HCT116 (cell line): Measurements from ENCODE around the gene MAGEA4. TPM values are rescaled to one million over a fixed set of nuclear protein-coding genes. Genes with fewer than 3 reads are reported as not detected.

Source experiments
- ATAC-seq: fragments of 200-7000 bp; cut with Tn5 transposase; 2 replicates; pipeline ENCODE4 v1.9.1; 2020; ENCODE audit warnings: mild to moderate bottlenecking, moderate library complexity
- BruUV-seq: library from RNA; stranded (reverse); fragments of 400-500 nt; replicated peaks from 2 replicates; lab custom pipeline; 2021; lab: Mats Ljungman, UMichigan
- CTCF ChIA-PET: fragments of 300-600 bp; sonication (Branson Sonifier 250); formaldehyde crosslinking; loops from one replicate; lab custom pipeline; 2021; ENCODE audit warnings: antibody characterized with exemption; lab: Charles Lee
- POLR2A ChIA-PET: fragments of 300-600, 350-600 bp; sonication (Branson Sonifier 250); formaldehyde crosslinking; loops from one replicate; lab custom pipeline; 2021; ENCODE audit warnings: antibody characterized with exemption; lab: Charles Lee
- RAD21 ChIA-PET, 2 experiments: fragments of 300-600 bp; sonication (Branson Sonifier 250); formaldehyde crosslinking; loops; one replicate each; lab custom pipeline; 2023; ENCODE audit warnings: low total read pairs in 2 of 2; ENCODE audit not compliant: uncharacterized antibody in 2 of 2, unreplicated experiment in 2 of 2, low non-redundant PET in 1 of 2; lab: Charles Lee
- DNase-seq: peaks from one replicate; pipeline ENCODE4 v3.0.0-alpha.2; 2010; ENCODE audit warnings: low read depth, low spot score
- H2AFZ ChIP-seq: fragments of 200-600 bp; shearing (Covaris generic), sonication (generic); 2 replicates; pipeline ENCODE4 v1.6.1; 2017; ENCODE audit warnings: low read depth, mixed run types, mixed read lengths, antibody characterized with exemption, low read length; ENCODE audit not compliant: poor library complexity, severe bottlenecking
- H3K27ac ChIP-seq: 2 replicates; pipeline ENCODE4 v1.5.1; 2012; ENCODE audit warnings: low read depth, low read length
- H3K27me3 ChIP-seq: fragments of 200-600 bp; sonication (generic); 2 replicates; pipeline ENCODE4 v1.6.1; 2016; ENCODE audit warnings: mixed run types, low read length, mixed read lengths; ENCODE audit not compliant: insufficient read depth
- H3K36me3 ChIP-seq, 2 experiments: fragments of 200-500 bp in 1 of 2; fragments of 200-600 bp in 1 of 2; sonication (Bioruptor generic) in 1 of 2; sonication (generic) in 1 of 2; 2 replicates each; pipeline versions ENCODE4 v1.5.1 to v1.6.1; 2014 to 2016; ENCODE audit warnings: low read length in 2 of 2, inconsistent platforms in 1 of 2, mixed read lengths in 1 of 2, mixed run types in 1 of 2; ENCODE audit not compliant: insufficient read depth in 2 of 2, control insufficient read depth in 1 of 2
- H3K4me1 ChIP-seq, 2 experiments: fragments of 200-600 bp in 1 of 2; sonication (generic) in 1 of 2; 2 replicates each; pipeline versions ENCODE4 v1.5.1 to v1.6.1; 2012 to 2017; ENCODE audit warnings: low read length in 2 of 2, inconsistent platforms in 1 of 2, mild to moderate bottlenecking in 1 of 2, mixed read lengths in 1 of 2, mixed run types in 1 of 2, moderate library complexity in 1 of 2; ENCODE audit not compliant: insufficient read depth in 2 of 2, control insufficient read depth in 1 of 2
- H3K4me2 ChIP-seq: fragments of 200-600 bp; sonication (generic); 2 replicates; pipeline ENCODE4 v1.6.1; 2017; ENCODE audit warnings: mixed run types, low read length, mixed read lengths
- H3K4me3 ChIP-seq, 2 experiments: fragments of 200-600 bp in 1 of 2; sonication (generic) in 1 of 2; replicated peaks in 1 of 2; 2 replicates each; pipeline ENCODE4 v1.5.1; 2011 to 2016; ENCODE audit warnings: low read length in 2 of 2, control low read depth in 1 of 2, low read depth in 1 of 2, mild to moderate bottlenecking in 1 of 2, mixed read lengths in 1 of 2, mixed run types in 1 of 2
- H3K79me2 ChIP-seq: fragments of 200-600 bp; sonication (generic); 2 replicates; pipeline ENCODE4 v1.6.1; 2017; ENCODE audit warnings: mild to moderate bottlenecking, mixed run types, low read length, moderate library complexity, mixed read lengths; ENCODE audit not compliant: insufficient read depth
- H3K9ac ChIP-seq: fragments of 200-600 bp; sonication (generic); 2 replicates; pipeline ENCODE4 v1.6.1; 2016; ENCODE audit warnings: low read length, mixed read lengths
- H3K9me2 ChIP-seq: fragments of 200-600 bp; sonication (generic), shearing (Covaris generic); 2 replicates; pipeline ENCODE4 v1.6.1; 2017; ENCODE audit warnings: mixed run types, mild to moderate bottlenecking, moderate library complexity; ENCODE audit not compliant: insufficient read depth
- H3K9me3 ChIP-seq, 2 experiments: fragments of 200-500 bp in 1 of 2; fragments of 200-600 bp in 1 of 2; sonication (Bioruptor generic) in 1 of 2; sonication (generic) in 1 of 2; 2 replicates each; pipeline ENCODE4 v1.6.1; 2014 to 2017; ENCODE audit warnings: low read length in 2 of 2, mixed read lengths in 2 of 2, inconsistent platforms in 1 of 2, low read depth in 1 of 2, mild to moderate bottlenecking in 1 of 2, mixed run types in 1 of 2, moderate library complexity in 1 of 2; ENCODE audit not compliant: control insufficient read depth in 1 of 2, insufficient read depth in 1 of 2
- H4K20me1 ChIP-seq: fragments of 200-600 bp; sonication (generic), shearing (Covaris generic); 2 replicates; pipeline ENCODE4 v1.6.1; 2017; ENCODE audit warnings: mixed run types, mild to moderate bottlenecking, moderate library complexity; ENCODE audit not compliant: insufficient read depth
- ATF3 ChIP-seq: IDR thresholded peaks from 2 replicates; pipeline ENCODE4 v1.6.1; 2012
- CBX3 ChIP-seq: IDR thresholded peaks from 2 replicates; pipeline ENCODE4 v1.6.1; 2012; ENCODE audit warnings: low read depth
- CEBPB ChIP-seq: IDR thresholded peaks from 2 replicates; pipeline ENCODE4 v1.6.1; 2012; ENCODE audit warnings: low read depth
- CTCF ChIP-seq, 3 experiments: fragments of 200-600 bp in 1 of 3; sonication (generic) in 1 of 3; IDR thresholded peaks in 2 of 3; conservative IDR thresholded peaks in 1 of 3; 2 replicates each; pipeline ENCODE4 v1.5.1; 2012 to 2017; ENCODE audit warnings: low read depth in 2 of 3, low read length in 2 of 3, antibody characterized with exemption in 1 of 3, borderline replicate concordance in 1 of 3, control low read depth in 1 of 3, mild to moderate bottlenecking in 1 of 3, mixed read lengths in 1 of 3, mixed run types in 1 of 3, moderate library complexity in 1 of 3; ENCODE audit not compliant: insufficient read depth in 1 of 3
- EGR1 ChIP-seq: IDR thresholded peaks from 2 replicates; pipeline ENCODE4 v1.6.1; 2012; ENCODE audit warnings: low read depth
- ELF1 ChIP-seq: IDR thresholded peaks from 2 replicates; pipeline ENCODE4 v1.6.1; 2012; ENCODE audit warnings: low read depth, borderline replicate concordance
- EZH2 ChIP-seq: fragments of 200-600 bp; sonication (generic); IDR thresholded peaks from 2 replicates; pipeline ENCODE4 v1.6.1; 2017; ENCODE audit warnings: antibody characterized with exemption, mixed run types
- EZH2phosphoT487 ChIP-seq: fragments of 200-600 bp; IDR thresholded peaks from 2 replicates; pipeline ENCODE4 v1.6.1; 2018; ENCODE audit warnings: antibody characterized with exemption, borderline replicate concordance
- FOSL1 ChIP-seq: IDR thresholded peaks from 2 replicates; pipeline ENCODE4 v1.6.1; 2012; ENCODE audit warnings: low read depth
- POLR2A ChIP-seq: IDR thresholded peaks from 2 replicates; pipeline ENCODE4 v1.7.0; 2011; ENCODE audit warnings: borderline replicate concordance; ENCODE audit not compliant: insufficient read depth, insufficient read length; ENCODE audit errors: extremely low read depth
- POLR2AphosphoS5 ChIP-seq: IDR thresholded peaks from 2 replicates; pipeline ENCODE4 v1.6.1; 2011; ENCODE audit warnings: mild to moderate bottlenecking, low read depth, low read length, moderate library complexity
- RAD21 ChIP-seq: IDR thresholded peaks from 2 replicates; pipeline ENCODE4 v1.6.1; 2012; ENCODE audit warnings: low read depth, mild to moderate bottlenecking
- SIN3A ChIP-seq: IDR thresholded peaks from 2 replicates; pipeline ENCODE4 v1.6.1; 2012; ENCODE audit warnings: low read depth
- SRF ChIP-seq: IDR thresholded peaks from 2 replicates; pipeline ENCODE4 v1.6.1; 2012; ENCODE audit warnings: low read depth
- TCF7L2 ChIP-seq: IDR thresholded peaks from 2 replicates; pipeline ENCODE4 v1.7.0; 2011; ENCODE audit warnings: borderline replicate concordance, inconsistent platforms; ENCODE audit not compliant: insufficient read depth, insufficient read length; ENCODE audit errors: extremely low read depth
- YY1 ChIP-seq: IDR thresholded peaks from 2 replicates; pipeline ENCODE4 v1.6.1; 2011; ENCODE audit warnings: low read length, low read depth, moderate library complexity, mild to moderate bottlenecking; ENCODE audit not compliant: insufficient replicate concordance; ENCODE audit errors: extremely low read depth
- ZBTB33 ChIP-seq: IDR thresholded peaks from 2 replicates; pipeline ENCODE4 v1.6.1; 2011; ENCODE audit warnings: mild to moderate bottlenecking, low read length, moderate library complexity; ENCODE audit not compliant: insufficient replicate concordance; ENCODE audit errors: extremely low read depth
- ZFX ChIP-seq: fragments of 450-650 bp; IDR thresholded peaks from 2 replicates; pipeline ENCODE4 v1.6.1; 2017
- ZNF274 ChIP-seq: fragments of 200-500 bp; sonication (Bioruptor generic); IDR thresholded peaks from 2 replicates; pipeline ENCODE4 v1.6.1; 2014; ENCODE audit warnings: mild to moderate bottlenecking, low read depth, low read length, inconsistent platforms
- intact Hi-C: fragments of 100-400 bp; cut with micrococcal nuclease; formaldehyde crosslinking; loops from 2 replicates; pipeline ENCODE4 v1.10.0; 2022
- total RNA-seq: library from RNA; stranded (reverse); gene quantifications from one replicate; pipeline ENCODE4 v1.2.1, GENCODE V29; 2021; ENCODE audit not compliant: unreplicated experiment
- TF ChIP-seq, protein P1 (sequence below): IDR thresholded peaks from 2 replicates; pipeline ENCODE4 v1.6.1; 2012

MAGEA4 gene
- total RNA-seq, 1 experiment from 2014 or later, result not detected

DNA sequence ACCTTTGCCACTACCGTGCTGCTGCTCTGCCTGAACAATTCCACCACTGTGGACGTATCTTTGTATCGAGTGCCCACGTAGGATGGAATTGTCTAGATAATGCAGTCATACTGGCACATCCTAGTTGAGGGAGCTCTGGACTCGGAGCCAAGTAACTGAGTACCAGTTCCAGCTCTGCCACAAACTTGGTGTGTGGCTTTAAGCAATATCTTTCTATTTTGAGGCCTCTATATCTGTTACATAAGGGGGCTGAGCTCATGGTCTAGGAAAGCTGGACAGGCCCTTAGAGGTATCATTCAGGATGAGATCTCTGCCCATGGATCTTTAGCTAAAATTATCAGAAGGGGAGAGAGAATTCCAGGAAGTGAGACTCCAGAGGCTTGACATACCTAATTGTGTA lies 49.3 kb downstream of the MAGEA4 start:
- Histone ChIP-seq H3K9ac (no peak overlapping the region), H3K4me3 (no peak overlapping the region), H3K79me2 (no peaks in the 10 kb centered on the region), H3K4me2 (no peak overlapping the region), H3K36me3 (no peaks in the 10 kb centered on the region), H2AFZ (no peak overlapping the region), H3K9me2 (no peaks in the 10 kb centered on the region), H3K4me1 (no peaks in the 10 kb centered on the region), H3K27ac (no peak overlapping the region), H4K20me1 (no peaks in the 10 kb centered on the region), H3K27me3 (no peaks in the 10 kb centered on the region), H3K9me3 (no peaks in the 10 kb centered on the region)
- ChIA-PET RAD21 (no interaction called here), POLR2A (no interaction called here), CTCF (no interaction called here)
- TF ChIP-seq CTCF (IDR thresholded peaks at IDR 0.05 in 2 of 3, conservative IDR thresholded peaks at IDR 0.05 in 1 of 3; ENCODE audit: borderline replicate concordance in 1 of 3, insufficient read depth in 1 of 3, low read depth in 2 of 3, low read length in 2 of 3) (no peak), RAD21 (no peak), TCF7L2 (no peak), SIN3A (no peak), ZBTB33 (no peak), YY1 (no peak), FOSL1 (no peak), POLR2AphosphoS5 (no peak), EGR1 (no peak), CEBPB (no peak), POLR2A (no peak), CBX3 (no peak), ZNF274 (no peak), ELF1 (no peak), EZH2phosphoT487 (no peak), SRF (no peak), EZH2 (no peak), ZFX (no peak), ATF3 (no peak)
- TF ChIP-seq, protein P1, sequence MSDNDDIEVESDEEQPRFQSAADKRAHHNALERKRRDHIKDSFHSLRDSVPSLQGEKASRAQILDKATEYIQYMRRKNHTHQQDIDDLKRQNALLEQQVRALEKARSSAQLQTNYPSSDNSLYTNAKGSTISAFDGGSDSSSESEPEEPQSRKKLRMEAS, result no peak
- BruUV-seq, result no TSS peak
- no peak for DNase-seq
- no peak for ATAC-seq
- intact Hi-C loops, result no loop called here
